SK-N-SH (cell line): ENCODE data around the gene PHC2. TPM values are rescaled to one million over a fixed set of nuclear protein-coding genes. Genes with fewer than 3 reads are reported as not detected.

Experiments used
- CTCF ChIA-PET: fragments of 300-600, 350-600 bp; formaldehyde crosslinking; extraction: SDS; loops from one replicate; lab custom pipeline; 2021; lab: Yijun Ruan, JAX
- POLR2A ChIA-PET: fragments of 350-600 bp; sonication (Branson Sonifier 250); formaldehyde crosslinking; extraction: SDS; loops from one replicate; lab custom pipeline; 2020; ENCODE audit warnings: antibody characterized with exemption, inconsistent platforms; lab: Yijun Ruan, JAX
- DNase-seq: peaks from one replicate; pipeline ENCODE4 v3.0.0; 2012
- H2AFZ ChIP-seq: fragments of 200-600 bp; sonication (generic); 2 replicates; pipeline ENCODE4 v1.8.1; 2016; ENCODE audit warnings: antibody characterized with exemption, mild to moderate bottlenecking, low read depth
- H3F3A ChIP-seq: fragments of 200-600 bp; sonication (generic); replicated peaks from 2 replicates; pipeline ENCODE3; 2016; ENCODE audit warnings: antibody characterized with exemption, mild to moderate bottlenecking; ENCODE audit not compliant: insufficient read depth
- H3K27ac ChIP-seq, 2 experiments: fragments of 200-500 bp in 1 of 2; fragments of 200-600 bp in 1 of 2; sonication (Bioruptor generic) in 1 of 2; sonication (generic), shearing (Covaris generic) in 1 of 2; 2 replicates each; pipeline versions ENCODE4 v1.5.1 to v1.6.1; 2014 to 2016; ENCODE audit warnings: low read depth in 2 of 2, inconsistent platforms in 1 of 2, low read length in 1 of 2, mild to moderate bottlenecking in 1 of 2, mixed read lengths in 1 of 2
- H3K27me3 ChIP-seq: fragments of 200-600 bp; sonication (generic), shearing (Covaris generic); 2 replicates; pipeline ENCODE4 v1.6.1; 2016; ENCODE audit warnings: mixed run types; ENCODE audit not compliant: insufficient read depth
- H3K36me3 ChIP-seq, 2 experiments: fragments of 200-500 bp in 1 of 2; fragments of 200-600 bp in 1 of 2; sonication (Bioruptor generic) in 1 of 2; sonication (generic) in 1 of 2; replicated peaks in 1 of 2; 2 replicates each; pipeline versions ENCODE3 to v1.5.1; 2014 to 2016; ENCODE audit warnings: low read length in 1 of 2, mild to moderate bottlenecking in 1 of 2; ENCODE audit not compliant: insufficient read depth in 2 of 2, control insufficient read depth in 1 of 2
- H3K4me1 ChIP-seq, 2 experiments: fragments of 200-500 bp in 1 of 2; fragments of 200-600 bp in 1 of 2; sonication (Bioruptor generic) in 1 of 2; sonication (generic), shearing (Covaris generic) in 1 of 2; 2 replicates each; pipeline versions ENCODE4 v1.5.1 to v1.6.1; 2014 to 2016; ENCODE audit warnings: low read depth in 1 of 2, low read length in 1 of 2, mixed run types in 1 of 2; ENCODE audit not compliant: insufficient read depth in 2 of 2, control insufficient read depth in 1 of 2
- H3K4me2 ChIP-seq: fragments of 200-600 bp; sonication (generic), shearing (Covaris generic); 2 replicates; pipeline ENCODE4 v1.6.1; 2017; ENCODE audit warnings: mixed run types
- H3K4me3 ChIP-seq, 2 experiments: fragments of 200-500 bp in 1 of 2; fragments of 200-600 bp in 1 of 2; sonication (Bioruptor generic) in 1 of 2; sonication (generic), shearing (Covaris generic) in 1 of 2; 2 replicates each; pipeline versions ENCODE4 v1.5.1 to v1.8.1; 2014 to 2016; ENCODE audit warnings: low read depth in 2 of 2, inconsistent platforms in 1 of 2, low read length in 1 of 2, mild to moderate bottlenecking in 1 of 2, mixed read lengths in 1 of 2, moderate library complexity in 1 of 2
- H3K79me2 ChIP-seq: fragments of 200-600 bp; sonication (generic); 2 replicates; pipeline ENCODE4 v1.8.1; 2017; ENCODE audit warnings: mild to moderate bottlenecking; ENCODE audit not compliant: insufficient read depth
- H3K9ac ChIP-seq: fragments of 200-600 bp; sonication (generic); 2 replicates; pipeline ENCODE4 v1.6.1; 2017; ENCODE audit warnings: mixed run types
- H3K9me2 ChIP-seq: fragments of 200-600 bp; sonication (generic); 2 replicates; pipeline ENCODE4 v1.6.1; 2017; ENCODE audit warnings: mixed run types
- H3K9me3 ChIP-seq: fragments of 200-600 bp; sonication (generic); 2 replicates; pipeline ENCODE4 v1.6.1; 2017; ENCODE audit warnings: mixed run types, mild to moderate bottlenecking, moderate library complexity
- H4K20me1 ChIP-seq: fragments of 200-600 bp; sonication (generic); 2 replicates; pipeline ENCODE4 v1.6.1; 2017; ENCODE audit warnings: mild to moderate bottlenecking, mixed run types; ENCODE audit not compliant: insufficient read depth
- CTCF ChIP-seq: fragments of 200-600 bp; sonication (generic); IDR thresholded peaks from 2 replicates; pipeline ENCODE4 v1.6.1; 2017; ENCODE audit warnings: antibody characterized with exemption, mild to moderate bottlenecking, moderate library complexity
- EP300 ChIP-seq, 2 experiments: IDR thresholded peaks; 2 replicates each; pipeline versions ENCODE4 v1.4.0 to v1.6.1; 2012; ENCODE audit warnings: borderline replicate concordance in 1 of 2, low read depth in 1 of 2, low read length in 1 of 2
- EZH2phosphoT487 ChIP-seq: fragments of 200-600 bp; sonication (generic); IDR thresholded peaks from 2 replicates; pipeline ENCODE4 v1.6.1; 2017; ENCODE audit warnings: low read depth, mixed run types, mild to moderate bottlenecking, antibody characterized with exemption, moderate library complexity, borderline replicate concordance
- FOXM1 ChIP-seq: IDR thresholded peaks from 2 replicates; pipeline ENCODE4 v1.4.0; 2012; ENCODE audit warnings: low read depth, mild to moderate bottlenecking
- GATA2 ChIP-seq: sonication (generic); formaldehyde crosslinking; IDR thresholded peaks from 2 replicates; pipeline ENCODE4 v1.5.0; 2020; ENCODE audit warnings: mild to moderate bottlenecking, missing genetic modification reagents
- IRF3 ChIP-seq: fragments of 150-350 bp; IDR thresholded peaks from 2 replicates; pipeline ENCODE4 v1.6.1; 2016; ENCODE audit warnings: mild to moderate bottlenecking, low read depth, low read length
- MAX ChIP-seq: IDR thresholded peaks from 2 replicates; pipeline ENCODE4 v1.4.0; 2012; ENCODE audit warnings: low read depth
- MEF2A ChIP-seq: IDR thresholded peaks from 2 replicates; pipeline ENCODE4 v1.4.0; 2012; ENCODE audit warnings: low read depth, borderline replicate concordance
- NFIC ChIP-seq: IDR thresholded peaks from 2 replicates; pipeline ENCODE4 v1.4.0; 2012; ENCODE audit warnings: borderline replicate concordance
- NRF1 ChIP-seq: IDR thresholded peaks from 2 replicates; pipeline ENCODE4 v1.6.1; 2012; ENCODE audit warnings: low read depth, mild to moderate bottlenecking, low read length
- RAD21 ChIP-seq: IDR thresholded peaks from 2 replicates; pipeline ENCODE4 v1.6.1; 2012; ENCODE audit warnings: mild to moderate bottlenecking, low read length
- REST ChIP-seq: IDR thresholded peaks from 2 replicates; pipeline ENCODE4 v1.6.1; 2012; ENCODE audit warnings: mild to moderate bottlenecking, low read depth, low read length, moderate library complexity
- RFX5 ChIP-seq: IDR thresholded peaks from 2 replicates; pipeline ENCODE4 v1.6.1; 2012; ENCODE audit warnings: mild to moderate bottlenecking, improper control_type of control experiment, low read length
- SIN3A ChIP-seq: IDR thresholded peaks from 2 replicates; pipeline ENCODE4 v1.6.1; 2012; ENCODE audit warnings: low read depth, mild to moderate bottlenecking, low read length, moderate library complexity, borderline replicate concordance
- SMC3 ChIP-seq: IDR thresholded peaks from 2 replicates; pipeline ENCODE4 v1.6.1; 2012; ENCODE audit warnings: low read depth, low read length, improper control_type of control experiment
- TCF12 ChIP-seq: IDR thresholded peaks from 2 replicates; pipeline ENCODE4 v1.4.0; 2012
- TEAD4 ChIP-seq: IDR thresholded peaks from 2 replicates; pipeline ENCODE4 v1.4.0; 2012; ENCODE audit warnings: mild to moderate bottlenecking, borderline replicate concordance; ENCODE audit not compliant: insufficient read depth
- USF2 ChIP-seq: fragments of 150-350 bp; IDR thresholded peaks from 2 replicates; pipeline ENCODE4 v1.6.1; 2017; ENCODE audit warnings: antibody characterized with exemption, low read length, low read depth, borderline replicate concordance
- ZBTB33 ChIP-seq: IDR thresholded peaks from 2 replicates; pipeline ENCODE4 v1.4.0; 2012; ENCODE audit warnings: low read depth, borderline replicate concordance
- WGBS: methylation state at CpG from one replicate; pipeline ENCODE4 v1.1.6; 2017; ENCODE audit warnings: low lambda C conversion rate; 5-methylcytosine and 5-hydroxymethylcytosine counted together
- polyA plus RNA-seq, 3 experiments: library from polyadenylated mRNA; depleted of rRNA; stranded (reverse); fragments of >200 nt; gene quantifications; 2 replicates each; pipeline ENCODE4 v1.2.3, GENCODE V29; 2012

Gene PHC2
- polyA plus RNA-seq, 1 of the 3 experiments (the other 2 are of a cell fraction): 98.7 TPM

- Histone ChIP-seq H3K79me2 (no peaks in the 10 kb centered on the region), H3K27ac (no peak overlapping the region)
These were observed 22.8 kb downstream of the PHC2 start for GRCh38 chr1:33408093-33408436.

More at GRCh38 chr1:33408093-33408436, 22.8 kb downstream of the PHC2 start:
- H3K4me2 ChIP-seq: no peak overlapping the region
- no peaks in the 10 kb centered on the region for H3K27me3 ChIP-seq
- CTCF ChIA-PET: no interaction called here
- no peak overlapping the region for H2AFZ ChIP-seq
- no peak for DNase-seq
- H3K9ac ChIP-seq: no peak overlapping the region
- H4K20me1 ChIP-seq: no peaks in the 10 kb centered on the region
- H3K36me3 ChIP-seq: peaks cover 0 to 8% of the 10 kb centered on the region in 2 experiments
- no peak overlapping the region for H3K4me3 ChIP-seq
- POLR2A ChIA-PET: interaction anchor here (0.6 kb wide), 1 partner anchor 104 kb away, joined by 3 read pairs; no protein-coding TSS in a partner anchor
- no peaks in the 10 kb centered on the region for H3K9me2 ChIP-seq
- H3F3A ChIP-seq: peaks cover 9% of the 10 kb centered on the region
- H3K9me3 ChIP-seq: no peaks in the 10 kb centered on the region
- peaks cover 0 to 5% of the 10 kb centered on the region in 2 experiments; a peak in 2 of 4 replicates for H3K4me1 ChIP-seq
- no peak for TF ChIP-seq RAD21
- TF ChIP-seq NFIC: no peak
- no peak for TF ChIP-seq NRF1
- TF ChIP-seq SIN3A: no peak
- no peak for TF ChIP-seq ZBTB33
- TF ChIP-seq IRF3: no peak
- no peak for TF ChIP-seq MEF2A
- no peak for TF ChIP-seq RFX5
- TF ChIP-seq EP300 (IDR thresholded peaks at IDR 0.05; ENCODE audit: borderline replicate concordance in 1 of 2, low read depth in 1 of 2, low read length in 1 of 2): no peak
- no peak for TF ChIP-seq REST
- no peak for TF ChIP-seq CTCF
- no peak for TF ChIP-seq TCF12
- TF ChIP-seq FOXM1: no peak
- TF ChIP-seq TEAD4: no peak
- no peak for TF ChIP-seq SMC3
- TF ChIP-seq EZH2phosphoT487: no peak
- no peak for TF ChIP-seq USF2
- TF ChIP-seq MAX: no peak
- TF ChIP-seq GATA2 (CRISPR knock-in tag): no peak
- 85% methylated on average over 2 of the region's 2 CpGs for WGBS
